Natural killer cell treated with Interleukin-12 subunit alpha and Interleukin-12 subunit beta and Interleukin-15 and Interleukin-18, amount 100 ng/mL, for 72 hours (primary cell): ENCODE results near the gene TRIM28. TPM values are rescaled to one million over a fixed set of nuclear protein-coding genes. Genes with fewer than 3 reads are reported as not detected.
"Not testable (repeated sequence)": the region's sequence is repeated elsewhere in the genome, so short reads cannot be mapped to it uniquely, and the experiment has no call there.

Experiments used
- ATAC-seq, 2 donors: fragments of 150-1000 bp; cut with Tn5 transposase in 1 of 2; sonication (Bioruptor Pico), chemical (Tn5 transposase) in 1 of 2; 2 replicates each; pipeline ENCODE4 v1.10.0; 2021
- DNase-seq: peaks from one replicate; pipeline ENCODE4 v3.0.0; 2022; ENCODE audit warnings: low spot score
- H3K27ac Mint-ChIP-seq, 2 donors: 1 replicate in 1 of 2; 2 replicates in 1 of 2; pipeline ENCODE4 v1.8.0; 2022; ENCODE audit warnings: mixed read lengths in 2 of 2, mild to moderate bottlenecking in 1 of 2, moderate library complexity in 1 of 2
- H3K27me3 Mint-ChIP-seq, 2 donors: 1 replicate in 1 of 2; 2 replicates in 1 of 2; pipeline ENCODE4 v1.8.0; 2022; ENCODE audit warnings: mixed read lengths in 2 of 2
- H3K36me3 Mint-ChIP-seq: one replicate; pipeline ENCODE4 v1.8.0; 2022; ENCODE audit warnings: mixed read lengths
- H3K4me1 Mint-ChIP-seq, 2 donors: 1 replicate in 1 of 2; 2 replicates in 1 of 2; pipeline ENCODE4 v1.8.0; 2022; ENCODE audit warnings: low read depth in 2 of 2, mixed read lengths in 2 of 2, mild to moderate bottlenecking in 1 of 2
- H3K4me3 Mint-ChIP-seq: one replicate; pipeline ENCODE4 v1.8.0; 2022; ENCODE audit warnings: mixed read lengths
- H3K9me3 Mint-ChIP-seq: 2 replicates; pipeline ENCODE4 v1.8.0; 2022; ENCODE audit warnings: mixed read lengths
- total RNA-seq, 2 donors: library from RNA; stranded (reverse); gene quantifications; one replicate each; pipeline ENCODE4 v1.2.3, GENCODE V29; 2022

TRIM28 gene
- total RNA-seq, 2 donors from 2014 or later, result 424 to 774 TPM

GRCh38 chr19:58569191-58569942 lies 25.5 kb downstream of the TRIM28 start:
- Mint-ChIP-seq H3K9me3 (peaks cover 3% of the 10 kb centered on the region), H3K4me1 (peaks cover 32 to 34% of the 10 kb centered on the region in 2 donors), H3K27me3 (no peaks in the 10 kb centered on the region), H3K4me3 (no peak overlapping the region), H3K36me3 (peaks cover 6% of the 10 kb centered on the region), H3K27ac (no peak overlapping the region)
- DNase-seq (peak; percentile 32), ATAC-seq (no peak)

GRCh38 chr19:58569943-58570670 lies 26.2 kb downstream of the TRIM28 start:
- Mint-ChIP-seq H3K9me3 (peaks cover 3% of the 10 kb centered on the region), H3K4me1 (peaks cover 31 to 34% of the 10 kb centered on the region in 2 donors), H3K4me3 (no peak overlapping the region), H3K27ac (no peak overlapping the region), H3K27me3 (no peaks in the 10 kb centered on the region), H3K36me3 (peaks cover 6% of the 10 kb centered on the region)
- peak; percentile 44 for DNase-seq
- no peak for ATAC-seq

- DNase-seq (peak; percentile 57), ATAC-seq (no peak)
- peaks cover 3% of the 10 kb centered on the region for H3K9me3 Mint-ChIP-seq
- H3K27ac Mint-ChIP-seq, result no peak overlapping the region
- H3K36me3 Mint-ChIP-seq, result peaks cover 6% of the 10 kb centered on the region
- no peaks in the 10 kb centered on the region for H3K27me3 Mint-ChIP-seq
- no peak overlapping the region for H3K4me3 Mint-ChIP-seq
- H3K4me1 Mint-ChIP-seq, result peaks cover 35 to 37% of the 10 kb centered on the region in 2 donors
These were observed 27.1 kb downstream of the TRIM28 start for GRCh38 chr19:58570770-58571574.

GRCh38 chr19:58571575-58571947 lies 27.7 kb downstream of the TRIM28 start:
- Mint-ChIP-seq H3K4me3 (peak overlapping the region; percentile 97), H3K9me3 (peaks cover 3% of the 10 kb centered on the region), H3K27ac (peak overlapping the region; percentile 96 to 98), H3K4me1 (peaks cover 37 to 38% of the 10 kb centered on the region in 2 donors), H3K36me3 (peaks cover 6% of the 10 kb centered on the region), H3K27me3 (no peaks in the 10 kb centered on the region)
- ATAC-seq (no peak), DNase-seq (peak; percentile 42)

- ATAC-seq, result no peak
- H3K4me3 Mint-ChIP-seq, result peak overlapping the region; percentile 97
- peaks cover 6% of the 10 kb centered on the region for H3K36me3 Mint-ChIP-seq
- H3K27ac Mint-ChIP-seq, result peak overlapping the region; percentile 96 to 98
- no peaks in the 10 kb centered on the region for H3K27me3 Mint-ChIP-seq
- H3K9me3 Mint-ChIP-seq, result peaks cover 3% of the 10 kb centered on the region
- DNase-seq, result peak; percentile 51
- peaks cover 37 to 38% of the 10 kb centered on the region in 2 donors for H3K4me1 Mint-ChIP-seq
These were observed 28.4 kb downstream of the TRIM28 start for GRCh38 chr19:58572026-58572817.

- Mint-ChIP-seq H3K27me3 (no peaks in the 10 kb centered on the region), H3K4me3 (peak within 1 kb of the TSS; percentile 97), H3K27ac (peak within 1 kb of the TSS; percentile 96 to 98), H3K9me3 (peaks cover 3% of the 10 kb centered on the region), H3K36me3 (peaks cover 6% of the 10 kb centered on the region), H3K4me1 (peaks cover 36 to 41% of the 10 kb centered on the region in 2 donors)
- ATAC-seq (peak; percentile 81 to 84), DNase-seq (peak; percentile 100)
These were observed 29.2 kb downstream of the TRIM28 start, which contains the start of gene MZF1 for GRCh38 chr19:58572818-58573657. Gene MZF1 (minus strand): TSS chr19:58573335. CDS start chr19:58571389, 1,946 bp downstream.

- Mint-ChIP-seq H3K4me1 (peaks cover 29 to 36% of the 10 kb centered on the region in 2 donors), H3K27ac (peak overlapping the region; percentile 96 to 98), H3K36me3 (peaks cover 6% of the 10 kb centered on the region), H3K9me3 (peaks cover 3% of the 10 kb centered on the region), H3K4me3 (peak overlapping the region; percentile 97), H3K27me3 (no peaks in the 10 kb centered on the region)
- ATAC-seq (no peak), DNase-seq (no peak)
These were observed 29.8 kb downstream of the TRIM28 start for GRCh38 chr19:58573658-58574164.

GRCh38 chr19:58575183-58576041 lies 31.5 kb downstream of the TRIM28 start:
- peak overlapping the region; percentile 97 for H3K4me3 Mint-ChIP-seq

GRCh38 chr19:58577581-58577980 lies 33.7 kb downstream of the TRIM28 start:
- not testable (repeated sequence) for H3K27me3 Mint-ChIP-seq, H3K9me3 Mint-ChIP-seq, ATAC-seq, DNase-seq, H3K4me3 Mint-ChIP-seq, H3K27ac Mint-ChIP-seq
- H3K36me3 Mint-ChIP-seq, result peaks cover 11% of the 10 kb centered on the region
- H3K4me1 Mint-ChIP-seq, result peaks cover 35 to 36% of the 10 kb centered on the region in 2 donors

More at GRCh38 chr19:58575183-58576041, 31.5 kb downstream of the TRIM28 start:
- DNase-seq, result peak; percentile 92
- Mint-ChIP-seq H3K27ac (peak overlapping the region; percentile 96 to 98), H3K9me3 (peaks cover 3% of the 10 kb centered on the region), H3K27me3 (no peaks in the 10 kb centered on the region), H3K36me3 (peaks cover 6% of the 10 kb centered on the region), H3K4me1 (peaks cover 34 to 38% of the 10 kb centered on the region in 2 donors)
- peak; percentile 64 to 76 for ATAC-seq

GRCh38 chr19:58578012-58578925 lies 34.4 kb downstream of the TRIM28 start:
- Mint-ChIP-seq H3K4me3 (peak overlapping the region; percentile 1), H3K4me1 (peaks cover 31 to 32% of the 10 kb centered on the region in 2 donors), H3K27ac (peak overlapping the region; percentile 12 to 22), H3K27me3 (no peaks in the 10 kb centered on the region), H3K9me3 (peaks cover 3% of the 10 kb centered on the region), H3K36me3 (peaks cover 11% of the 10 kb centered on the region)
- no peak for ATAC-seq
- DNase-seq, result no peak
